Measurements from ENCODE around the gene MT1M.
A peak's percentile ranks its signal among the peaks of the same experiment; 100 is the strongest.
"Not testable (repeated sequence)": the region's sequence is repeated elsewhere in the genome, so short reads cannot be mapped to it uniquely, and the experiment has no call there.

MT1M gene

GRCh38 chr16:56632156-56632847 lies at the start of gene MT1M:
MT1M (plus strand) TSS chr16:56632659; CDS start chr16:56632732, 73 bp downstream.
- no peak for DNase-seq

- DNase-seq = not testable (repeated sequence)
Observed at GRCh38 chr16:56582911-56583310, 49.5 kb upstream of the MT1M start.

- no peak for DNase-seq
Observed at GRCh38 chr16:56583351-56584168, 48.9 kb upstream of the MT1M start.

GRCh38 chr16:56584276-56584675 lies 48.2 kb upstream of the MT1M start:
- DNase-seq = no peak

- DNase-seq = no peak
Observed at GRCh38 chr16:56588781-56589140, 43.7 kb upstream of the MT1M start.

GRCh38 chr16:56589141-56590039 lies 43.1 kb upstream of the MT1M start, which contains the start of gene MT3:
MT3 (plus strand) TSS chr16:56589528; CDS start chr16:56589591, 63 bp downstream.
- no peak for DNase-seq

- no peak for DNase-seq
Observed at GRCh38 chr16:56591377-56592060, 40.9 kb upstream of the MT1M start.

GRCh38 chr16:56593573-56594291 lies 38.7 kb upstream of the MT1M start:
- no peak for DNase-seq

- DNase-seq = no peak
Observed at GRCh38 chr16:56594292-56594619, 38.2 kb upstream of the MT1M start.

GRCh38 chr16:56600398-56600999 lies 32.0 kb upstream of the MT1M start:
- peak; percentile 54 for DNase-seq

- DNase-seq = no peak
Observed at GRCh38 chr16:56601325-56601724, 31.1 kb upstream of the MT1M start.

- no peak for DNase-seq
Observed at GRCh38 chr16:56603589-56603988, 28.9 kb upstream of the MT1M start.

- no peak for DNase-seq
Observed at GRCh38 chr16:56604966-56605365, 27.5 kb upstream of the MT1M start.

GRCh38 chr16:56605475-56605874 lies 27.0 kb upstream of the MT1M start:
- no peak for DNase-seq

GRCh38 chr16:56606071-56606475 lies 26.4 kb upstream of the MT1M start:
- no peak for DNase-seq

GRCh38 chr16:56606476-56607108 lies 25.9 kb upstream of the MT1M start:
- no peak for DNase-seq

- no peak for DNase-seq
Observed at GRCh38 chr16:56607109-56607618, 25.3 kb upstream of the MT1M start.

- DNase-seq = no peak
Observed at GRCh38 chr16:56607675-56608042, 24.8 kb upstream of the MT1M start.

- DNase-seq = peak; percentile 84
Observed at GRCh38 chr16:56608043-56608875, 24.2 kb upstream of the MT1M start, which contains the start of gene MT2A. MT2A (plus strand) TSS chr16:56608584; CDS start chr16:56608656, 72 bp downstream.
